Measurements from ENCODE around the gene OR56A1. TPM values are rescaled to one million over a fixed set of nuclear protein-coding genes. Genes with fewer than 3 reads are reported as not detected.
A peak's percentile ranks its signal among the peaks of the same experiment; 100 is the strongest.

Gene OR56A1
- total and polyA plus RNA-seq, 2 donors from 2014 or later = 0.03 TPM; not detected in 1

- no peak for DNase-seq
- Histone ChIP-seq H3K9me3 (ENCODE audit: control insufficient read depth in 2 of 3, insufficient read depth in 1 of 3, low read length in 3 of 3) (no peaks in the 10 kb centered on the region), H3K27me3 (ENCODE audit: control insufficient read depth, insufficient read depth, low read length) (no peaks in the 10 kb centered on the region), H3K4me3 (ENCODE audit: low read length in 3 of 3) (no peak overlapping the region), H3K36me3 (ENCODE audit: control insufficient read depth in 2 of 3, insufficient read depth in 3 of 3, low read length in 3 of 3) (no peaks in the 10 kb centered on the region), H3K27ac (ENCODE audit: low read depth in 2 of 2, low read length in 2 of 2) (no peak overlapping the region), H3K9ac (ENCODE audit: low read length in 3 of 3) (no peak overlapping the region), H3K4me1 (ENCODE audit: control insufficient read depth in 2 of 3, insufficient read depth in 2 of 3, low read depth in 1 of 3, low read length in 3 of 3) (no peaks in the 10 kb centered on the region)
- FAIRE-seq = no peak
- TF ChIP-seq CTCF (IDR thresholded peaks at IDR 0.05; ENCODE audit: borderline replicate concordance, extremely low read depth, insufficient read depth) = no peak
- intact Hi-C loops (cut with DNase I) = no loop called here
These were observed 5.5 kb downstream of the OR56A1 start for GRCh38 chr11:6025056-6025455.

GRCh38 chr11:6022956-6023355 is 7.6 kb downstream of the OR56A1 start:
- peak; percentile 63 for TF ChIP-seq CTCF (IDR thresholded peaks at IDR 0.05; ENCODE audit: borderline replicate concordance, extremely low read depth, insufficient read depth)
- H3K9ac ChIP-seq (ENCODE audit: low read length in 3 of 3) = no peak overlapping the region
- intact Hi-C loops (cut with DNase I) = loop anchor here (5.0 kb wide), 1 partner anchor 339 kb away; no protein-coding TSS in a partner anchor
- H3K9me3 ChIP-seq (ENCODE audit: control insufficient read depth in 2 of 3, insufficient read depth in 1 of 3, low read length in 3 of 3) = no peaks in the 10 kb centered on the region
- no peak overlapping the region for H3K27ac ChIP-seq (ENCODE audit: low read depth in 2 of 2, low read length in 2 of 2)
- no peaks in the 10 kb centered on the region for H3K36me3 ChIP-seq (ENCODE audit: control insufficient read depth in 2 of 3, insufficient read depth in 3 of 3, low read length in 3 of 3)
- no peak overlapping the region for H3K4me3 ChIP-seq (ENCODE audit: low read length in 3 of 3)
- no peaks in the 10 kb centered on the region for H3K4me1 ChIP-seq (ENCODE audit: control insufficient read depth in 2 of 3, insufficient read depth in 2 of 3, low read depth in 1 of 3, low read length in 3 of 3)
- DNase-seq (peak in 3 of 5 donors; percentile 14 to 64 (median 52)), FAIRE-seq (no peak)
- no peaks in the 10 kb centered on the region for H3K27me3 ChIP-seq (ENCODE audit: control insufficient read depth, insufficient read depth, low read length)

DNA sequence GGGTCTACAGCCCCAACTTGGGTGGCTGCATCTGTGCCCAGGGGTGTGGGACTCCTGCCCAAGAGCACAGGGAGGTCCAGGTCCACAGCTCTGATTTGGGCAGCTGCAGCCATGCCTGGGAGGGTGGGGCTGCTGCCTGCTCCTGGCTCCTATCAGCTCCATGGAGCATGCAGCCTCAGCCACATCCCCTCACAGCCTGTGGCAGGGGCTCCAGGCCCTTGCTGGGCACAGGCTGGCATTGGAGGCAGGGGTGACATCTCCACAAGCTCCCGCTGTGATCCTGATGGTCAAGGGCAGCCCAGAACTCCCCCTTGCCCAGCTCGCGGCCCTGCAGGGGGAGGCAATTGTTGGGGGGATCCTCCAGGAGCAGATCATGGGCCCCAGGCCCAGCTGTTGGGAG is 17.5 kb downstream of the OR56A1 start:
- Histone ChIP-seq H3K9ac (ENCODE audit: low read length in 3 of 3) (no peak overlapping the region), H3K36me3 (ENCODE audit: control insufficient read depth in 2 of 3, insufficient read depth in 3 of 3, low read length in 3 of 3) (no peaks in the 10 kb centered on the region), H3K27me3 (ENCODE audit: control insufficient read depth, insufficient read depth, low read length) (no peaks in the 10 kb centered on the region), H3K4me3 (ENCODE audit: low read length in 3 of 3) (no peak overlapping the region), H3K4me1 (ENCODE audit: control insufficient read depth in 2 of 3, insufficient read depth in 2 of 3, low read depth in 1 of 3, low read length in 3 of 3) (no peaks in the 10 kb centered on the region), H3K9me3 (ENCODE audit: control insufficient read depth in 2 of 3, insufficient read depth in 1 of 3, low read length in 3 of 3) (no peaks in the 10 kb centered on the region), H3K27ac (ENCODE audit: low read depth in 2 of 2, low read length in 2 of 2) (no peak overlapping the region)
- no peak for FAIRE-seq
- TF ChIP-seq CTCF (IDR thresholded peaks at IDR 0.05; ENCODE audit: borderline replicate concordance, extremely low read depth, insufficient read depth) = no peak
- DNase-seq = peak in 1 of 5 donors; percentile 44
- intact Hi-C loops (cut with DNase I) = no loop called here

- Histone ChIP-seq H3K4me1 (ENCODE audit: control insufficient read depth in 2 of 3, insufficient read depth in 2 of 3, low read depth in 1 of 3, low read length in 3 of 3) (no peaks in the 10 kb centered on the region), H3K9ac (ENCODE audit: low read length in 3 of 3) (no peak overlapping the region), H3K36me3 (ENCODE audit: control insufficient read depth in 2 of 3, insufficient read depth in 3 of 3, low read length in 3 of 3) (no peaks in the 10 kb centered on the region), H3K4me3 (ENCODE audit: low read length in 3 of 3) (no peak overlapping the region), H3K9me3 (ENCODE audit: control insufficient read depth in 2 of 3, insufficient read depth in 1 of 3, low read length in 3 of 3) (no peaks in the 10 kb centered on the region), H3K27ac (ENCODE audit: low read depth in 2 of 2, low read length in 2 of 2) (no peak overlapping the region), H3K27me3 (ENCODE audit: control insufficient read depth, insufficient read depth, low read length) (no peaks in the 10 kb centered on the region)
- no peak for FAIRE-seq
- TF ChIP-seq CTCF (IDR thresholded peaks at IDR 0.05; ENCODE audit: borderline replicate concordance, extremely low read depth, insufficient read depth) = no peak
- no peak for DNase-seq
- intact Hi-C loops (cut with DNase I) = no loop called here
These were observed 18.4 kb downstream of the OR56A1 start for GRCh38 chr11:6012035-6012668.

Data from kidney (tissue), 14 donors.